ENCODE measurements around the gene SNTG2.

SNTG2 gene

GRCh38 chr2:1309507-1309906 is 358.9 kb downstream of the SNTG2 start:
- no peaks in the 10 kb centered on the region for H3K4me1 ChIP-seq (ENCODE audit: control insufficient read depth, low read length)
- no peak overlapping the region for H3K27ac ChIP-seq (ENCODE audit: low read depth, low read length)
- H3K9me3 ChIP-seq (ENCODE audit: control insufficient read depth, insufficient read depth, low read length): peaks cover 15% of the 10 kb centered on the region; the same call in 1 of the 2 replicates
- TF ChIP-seq EZH2phosphoT487 (IDR thresholded peaks at IDR 0.05; ENCODE audit: borderline replicate concordance, low read length) (no peak), CTCF (IDR thresholded peaks at IDR 0.05; ENCODE audit: low read depth, low read length, poor library complexity, severe bottlenecking) (no peak)
- no peaks in the 10 kb centered on the region for H3F3A ChIP-seq (ENCODE audit: control insufficient read depth, insufficient read depth)
- H3K4me2 ChIP-seq (ENCODE audit: low read length): no peak overlapping the region
- H3K9me2 ChIP-seq (replicated peaks; ENCODE audit: control insufficient read depth, low read length): no peaks in the 10 kb centered on the region
- no peak overlapping the region for H3K4me3 ChIP-seq (ENCODE audit: low read length)
- H3K79me2 ChIP-seq (ENCODE audit: control insufficient read depth, low read length): no peaks in the 10 kb centered on the region
- no peaks in the 10 kb centered on the region for H4K20me1 ChIP-seq (ENCODE audit: control insufficient read depth, insufficient read depth, low read depth, low read length)
- no peaks in the 10 kb centered on the region for H3K36me3 ChIP-seq (ENCODE audit: control insufficient read depth, low read length)
- no peaks in the 10 kb centered on the region for H3K27me3 ChIP-seq (ENCODE audit: control insufficient read depth, low read length)

- H4K20me1 ChIP-seq (ENCODE audit: control insufficient read depth, insufficient read depth, low read depth, low read length): no peaks in the 10 kb centered on the region
- H3K9me3 ChIP-seq (ENCODE audit: control insufficient read depth, insufficient read depth, low read length): peaks cover 15% of the 10 kb centered on the region; the same call in 1 of the 2 replicates
- no peak overlapping the region for H3K4me2 ChIP-seq (ENCODE audit: low read length)
- H3K4me1 ChIP-seq (ENCODE audit: control insufficient read depth, low read length): no peaks in the 10 kb centered on the region
- H3K27ac ChIP-seq (ENCODE audit: low read depth, low read length): no peak overlapping the region
- TF ChIP-seq CTCF (IDR thresholded peaks at IDR 0.05; ENCODE audit: low read depth, low read length, poor library complexity, severe bottlenecking) (no peak), EZH2phosphoT487 (IDR thresholded peaks at IDR 0.05; ENCODE audit: borderline replicate concordance, low read length) (no peak)
- no peaks in the 10 kb centered on the region for H3K27me3 ChIP-seq (ENCODE audit: control insufficient read depth, low read length)
- H3K79me2 ChIP-seq (ENCODE audit: control insufficient read depth, low read length): no peaks in the 10 kb centered on the region
- no peaks in the 10 kb centered on the region for H3K9me2 ChIP-seq (replicated peaks; ENCODE audit: control insufficient read depth, low read length)
- no peaks in the 10 kb centered on the region for H3K36me3 ChIP-seq (ENCODE audit: control insufficient read depth, low read length)
- H3F3A ChIP-seq (ENCODE audit: control insufficient read depth, insufficient read depth): no peaks in the 10 kb centered on the region
- H3K4me3 ChIP-seq (ENCODE audit: low read length): no peak overlapping the region
Measured at GRCh38 chr2:1310202-1310601, 359.6 kb downstream of the SNTG2 start.

DNA sequence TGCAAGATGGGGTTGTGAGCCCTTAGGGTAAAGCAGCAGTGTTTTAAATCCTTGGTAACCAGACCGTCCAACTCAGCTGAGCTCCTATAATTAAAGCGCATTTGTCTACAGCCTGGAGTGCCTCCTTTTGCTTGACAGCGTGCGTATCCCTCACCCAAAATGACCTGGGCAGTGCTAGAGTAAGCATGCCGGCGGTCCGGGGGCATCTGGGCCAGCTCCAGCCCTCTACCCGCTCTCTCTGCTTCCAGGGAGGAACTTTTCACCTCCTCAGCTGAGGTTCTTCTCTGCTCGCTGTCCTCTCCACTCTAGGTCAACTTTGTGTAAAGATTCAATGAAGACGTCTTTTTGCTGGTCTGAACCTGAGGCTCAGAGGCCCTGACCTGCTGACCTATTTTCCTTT is 360.2 kb downstream of the SNTG2 start:
- TF ChIP-seq CTCF (IDR thresholded peaks at IDR 0.05; ENCODE audit: low read depth, low read length, poor library complexity, severe bottlenecking) (no peak), EZH2phosphoT487 (IDR thresholded peaks at IDR 0.05; ENCODE audit: borderline replicate concordance, low read length) (no peak)
- Histone ChIP-seq H3K36me3 (ENCODE audit: control insufficient read depth, low read length) (no peaks in the 10 kb centered on the region), H3K4me1 (ENCODE audit: control insufficient read depth, low read length) (no peaks in the 10 kb centered on the region), H3F3A (ENCODE audit: control insufficient read depth, insufficient read depth) (no peaks in the 10 kb centered on the region), H3K4me2 (ENCODE audit: low read length) (no peak overlapping the region), H3K9me2 (replicated peaks; ENCODE audit: control insufficient read depth, low read length) (no peaks in the 10 kb centered on the region), H3K79me2 (ENCODE audit: control insufficient read depth, low read length) (no peaks in the 10 kb centered on the region), H3K9me3 (ENCODE audit: control insufficient read depth, insufficient read depth, low read length) (peaks cover 15% of the 10 kb centered on the region; the same call in 1 of the 2 replicates), H3K27me3 (ENCODE audit: control insufficient read depth, low read length) (no peaks in the 10 kb centered on the region), H3K4me3 (ENCODE audit: low read length) (no peak overlapping the region), H4K20me1 (ENCODE audit: control insufficient read depth, insufficient read depth, low read depth, low read length) (no peaks in the 10 kb centered on the region), H3K27ac (ENCODE audit: low read depth, low read length) (no peak overlapping the region)

Measured in DOHH2 (cell line).